8988T (cell line): ENCODE measurements around the gene KYAT1.
"Not testable (repeated sequence)": the region's sequence is repeated elsewhere in the genome, so short reads cannot be mapped to it uniquely, and the experiment has no call there.

Experiments used
- DNase-seq: peaks from one replicate; pipeline ENCODE4 v3.0.0; 2011

KYAT1 gene

GRCh38 chr9:128809831-128810230, 71.9 kb downstream of the KYAT1 start:
- DNase-seq: no peak

- no peak for DNase-seq
These were observed 72.6 kb downstream of the KYAT1 start for GRCh38 chr9:128809036-128809599.

- DNase-seq: no peak
These were observed 73.2 kb downstream of the KYAT1 start for GRCh38 chr9:128808543-128808942.

GRCh38 chr9:128807827-128808226, 73.9 kb downstream of the KYAT1 start:
- no peak for DNase-seq

GRCh38 chr9:128805661-128806060, 76.1 kb downstream of the KYAT1 start:
- no peak for DNase-seq

- DNase-seq: no peak
These were observed 79.3 kb downstream of the KYAT1 start for GRCh38 chr9:128802482-128802881.

- no peak for DNase-seq
These were observed 81.7 kb downstream of the KYAT1 start for GRCh38 chr9:128800061-128800460.

GRCh38 chr9:128798896-128799295, 82.9 kb downstream of the KYAT1 start:
- DNase-seq: no peak

GRCh38 chr9:128794961-128795360, 86.8 kb downstream of the KYAT1 start:
- DNase-seq: not testable (repeated sequence)

- DNase-seq: no peak
These were observed 88.6 kb downstream of the KYAT1 start for GRCh38 chr9:128792978-128793686.

GRCh38 chr9:128792134-128792533, 89.6 kb downstream of the KYAT1 start:
- DNase-seq: no peak

- DNase-seq: no peak
These were observed 91.2 kb downstream of the KYAT1 start for GRCh38 chr9:128790536-128790935.

GRCh38 chr9:128788445-128788844, 93.3 kb downstream of the KYAT1 start:
- no peak for DNase-seq

GRCh38 chr9:128787659-128788058, 94.1 kb downstream of the KYAT1 start:
- no peak for DNase-seq

GRCh38 chr9:128786681-128787601, 94.8 kb downstream of the KYAT1 start, which contains the start of gene TBC1D13:
TSS of gene TBC1D13 (plus strand) at chr9:128787253. CDS start at chr9:128787354, 101 bp downstream.
- peak; percentile 97 for DNase-seq

GRCh38 chr9:128785427-128785826, 96.3 kb downstream of the KYAT1 start:
- no peak for DNase-seq
